ENCODE results near the gene EFEMP1.

- TF ChIP-seq POLR2AphosphoS5 (IDR thresholded peaks at IDR 0.05; ENCODE audit: low read depth, low read length) = no peak
- TF ChIP-seq CTCF (IDR thresholded peaks at IDR 0.05 in 2 of 3, conservative IDR thresholded peaks at IDR 0.05 in 1 of 3; ENCODE audit: borderline replicate concordance in 1 of 3, insufficient read depth in 1 of 3, low read depth in 2 of 3, low read length in 2 of 3) = no peak
- no peak for TF ChIP-seq ELF1 (IDR thresholded peaks at IDR 0.05; ENCODE audit: borderline replicate concordance, low read depth)
- no peak for TF ChIP-seq SRF (IDR thresholded peaks at IDR 0.05; ENCODE audit: low read depth)
- no peak for TF ChIP-seq EZH2phosphoT487 (IDR thresholded peaks at IDR 0.05; ENCODE audit: borderline replicate concordance)
- TF ChIP-seq TCF7L2 (IDR thresholded peaks at IDR 0.05; ENCODE audit: borderline replicate concordance, extremely low read depth, insufficient read depth, insufficient read length) = no peak
- TF ChIP-seq SP1 (IDR thresholded peaks at IDR 0.05; ENCODE audit: low read depth) = no peak
- TF ChIP-seq POLR2A (IDR thresholded peaks at IDR 0.05; ENCODE audit: borderline replicate concordance, extremely low read depth, insufficient read depth, insufficient read length) = no peak
Observed at GRCh38 chr2:55949613-55950012, 26.0 kb upstream of the EFEMP1 start.
